ENCODE data around the gene PGBD1.

GRCh38 chr6:28312939-28313338, 31.6 kb downstream of the PGBD1 start:
- TF ChIP-seq RAD21 (CRISPR knock-in tag; IDR thresholded peaks at IDR 0.05) (no peak), PAWR (CRISPR knock-in tag; IDR thresholded peaks at IDR 0.05; ENCODE audit: borderline replicate concordance) (no peak), REST (IDR thresholded peaks at IDR 0.05; ENCODE audit: borderline replicate concordance in 1 of 2, low read depth in 1 of 2, low read length in 2 of 2) (no peak), MAFK (conservative IDR thresholded peaks at IDR 0.05 in 1 of 2, IDR thresholded peaks at IDR 0.05 in 1 of 2; ENCODE audit: low read length in 2 of 2) (no peak), FOXA1 (IDR thresholded peaks at IDR 0.05) (no peak), FOXA1 (CRISPR knock-in tag; IDR thresholded peaks at IDR 0.05) (no peak), ZNF331 (CRISPR knock-in tag; IDR thresholded peaks at IDR 0.05) (no peak), CTCF (CRISPR knock-in tag; IDR thresholded peaks at IDR 0.05) (no peak), ZFP1 (CRISPR knock-in tag; IDR thresholded peaks at IDR 0.05) (no peak), SP5 (CRISPR knock-in tag; IDR thresholded peaks at IDR 0.05; ENCODE audit: borderline replicate concordance, low read depth) (no peak), ZFX (CRISPR knock-in tag; IDR thresholded peaks at IDR 0.05; ENCODE audit: low read depth) (no peak), SALL2 (CRISPR knock-in tag; IDR thresholded peaks at IDR 0.05) (no peak), KDM5A (IDR thresholded peaks at IDR 0.05; ENCODE audit: borderline replicate concordance, low read length) (no peak), ZBTB1 (CRISPR knock-in tag; IDR thresholded peaks at IDR 0.05; ENCODE audit: borderline replicate concordance) (no peak), EP300 (IDR thresholded peaks at IDR 0.05; ENCODE audit: low read depth in 2 of 2, low read length in 2 of 2) (no peak), EP300 (CRISPR knock-in tag; IDR thresholded peaks at IDR 0.05; ENCODE audit: borderline replicate concordance) (no peak)

Measured in HepG2 (cell line).